ENCODE data around the gene ETFA.
"Not testable (repeated sequence)": the region's sequence is repeated elsewhere in the genome, so short reads cannot be mapped to it uniquely, and the experiment has no call there.

ETFA gene

GRCh38 chr15:76282465-76282864, 28.8 kb downstream of the ETFA start:
- no peak for DNase-seq (ENCODE audit: low read depth, low spot score)

GRCh38 chr15:76278651-76279050, 32.6 kb downstream of the ETFA start:
- no peak for DNase-seq (ENCODE audit: low read depth, low spot score)

- no peak for DNase-seq (ENCODE audit: low read depth, low spot score)
Measured at GRCh38 chr15:76274821-76275220, 36.4 kb downstream of the ETFA start.

- no peak for DNase-seq (ENCODE audit: low read depth, low spot score)
Measured at GRCh38 chr15:76274226-76274625, 37.0 kb downstream of the ETFA start.

GRCh38 chr15:76270876-76271275, 40.4 kb downstream of the ETFA start:
- no peak for DNase-seq (ENCODE audit: low read depth, low spot score)

GRCh38 chr15:76267077-76267476, 44.2 kb downstream of the ETFA start:
- no peak for DNase-seq (ENCODE audit: low read depth, low spot score)

- DNase-seq (ENCODE audit: low read depth, low spot score) = not testable (repeated sequence)
Measured at GRCh38 chr15:76265769-76266168, 45.5 kb downstream of the ETFA start.

GRCh38 chr15:76260246-76260938, 50.9 kb downstream of the ETFA start:
- DNase-seq (ENCODE audit: low read depth, low spot score) = no peak

- no peak for DNase-seq (ENCODE audit: low read depth, low spot score)
Measured at GRCh38 chr15:76259392-76259791, 51.9 kb downstream of the ETFA start.

- DNase-seq (ENCODE audit: low read depth, low spot score) = no peak
Measured at GRCh38 chr15:76258460-76258859, 52.8 kb downstream of the ETFA start.

- DNase-seq (ENCODE audit: low read depth, low spot score) = peak; percentile 45
Measured at GRCh38 chr15:76253691-76254473, 57.4 kb downstream of the ETFA start.

- DNase-seq (ENCODE audit: low read depth, low spot score) = no peak
Measured at GRCh38 chr15:76252249-76252648, 59.0 kb downstream of the ETFA start.

GRCh38 chr15:76251717-76252116, 59.6 kb downstream of the ETFA start:
- no peak for DNase-seq (ENCODE audit: low read depth, low spot score)

- no peak for DNase-seq (ENCODE audit: low read depth, low spot score)
Measured at GRCh38 chr15:76245072-76245610, 66.1 kb downstream of the ETFA start.

- DNase-seq (ENCODE audit: low read depth, low spot score) = no peak
Measured at GRCh38 chr15:76239786-76240185, 71.5 kb downstream of the ETFA start.

- DNase-seq (ENCODE audit: low read depth, low spot score) = no peak
Measured at GRCh38 chr15:76236350-76236749, 74.9 kb downstream of the ETFA start.

- DNase-seq (ENCODE audit: low read depth, low spot score) = no peak
Measured at GRCh38 chr15:76235186-76235826, 76.0 kb downstream of the ETFA start.

GRCh38 chr15:76234337-76234889, 76.9 kb downstream of the ETFA start:
- no peak for DNase-seq (ENCODE audit: low read depth, low spot score)

- no peak for DNase-seq (ENCODE audit: low read depth, low spot score)
Measured at GRCh38 chr15:76233921-76234320, 77.3 kb downstream of the ETFA start.

- DNase-seq (ENCODE audit: low read depth, low spot score) = no peak
Measured at GRCh38 chr15:76229266-76229665, 82.0 kb downstream of the ETFA start.

GRCh38 chr15:76223521-76223920, 87.7 kb downstream of the ETFA start:
- DNase-seq (ENCODE audit: low read depth, low spot score) = no peak

GRCh38 chr15:76222159-76222558, 89.1 kb downstream of the ETFA start:
- DNase-seq (ENCODE audit: low read depth, low spot score) = no peak
